HL-60 (cell line): ENCODE data around the gene SAMHD1.

Experiments
- DNase-seq, 2 experiments: peaks; one replicate each; pipeline ENCODE4 v3.0.0-alpha.2; 2010 to 2020; ENCODE audit warnings: low read depth in 1 of 2, low spot score in 1 of 2
- H3K27ac ChIP-seq: fragments of 250-450 bp; sonication (Bioruptor Pico); replicated peaks from 2 replicates; pipeline ENCODE4 v1.5.1; 2020; ENCODE audit warnings: mild to moderate bottlenecking, moderate library complexity
- H3K27me3 ChIP-seq: fragments of 250-450 bp; sonication (Bioruptor Pico); 2 replicates; pipeline ENCODE4 v1.5.1; 2021; ENCODE audit warnings: mild to moderate bottlenecking, moderate library complexity; ENCODE audit not compliant: insufficient read depth, poor library complexity, severe bottlenecking
- H3K4me3 ChIP-seq: replicated peaks from 2 replicates; pipeline ENCODE4 v1.5.1; 2011; ENCODE audit warnings: mild to moderate bottlenecking, control low read depth, low read length; ENCODE audit not compliant: insufficient read depth
- GABPA ChIP-seq: IDR thresholded peaks from 2 replicates; pipeline ENCODE4 v1.6.1; 2012; ENCODE audit warnings: low read depth
- POLR2AphosphoS5 ChIP-seq: IDR thresholded peaks from 2 replicates; pipeline ENCODE4 v1.6.1; 2012; ENCODE audit warnings: low read depth
- SPI1 ChIP-seq: IDR thresholded peaks from 2 replicates; pipeline ENCODE4 v1.6.1; 2012; ENCODE audit warnings: low read depth, mild to moderate bottlenecking, borderline replicate concordance
- TF ChIP-seq, protein P1 (sequence below): IDR thresholded peaks from one replicate; pipeline ENCODE4 v1.5.1; 2011; ENCODE audit warnings: low read length, control low read depth, inconsistent platforms; ENCODE audit not compliant: insufficient read depth
- TF ChIP-seq, protein P2 (sequence below): IDR thresholded peaks from 2 replicates; pipeline ENCODE4 v1.6.1; 2012; ENCODE audit warnings: low read depth; ENCODE audit not compliant: insufficient replicate concordance

The SAMHD1 gene

DNA sequence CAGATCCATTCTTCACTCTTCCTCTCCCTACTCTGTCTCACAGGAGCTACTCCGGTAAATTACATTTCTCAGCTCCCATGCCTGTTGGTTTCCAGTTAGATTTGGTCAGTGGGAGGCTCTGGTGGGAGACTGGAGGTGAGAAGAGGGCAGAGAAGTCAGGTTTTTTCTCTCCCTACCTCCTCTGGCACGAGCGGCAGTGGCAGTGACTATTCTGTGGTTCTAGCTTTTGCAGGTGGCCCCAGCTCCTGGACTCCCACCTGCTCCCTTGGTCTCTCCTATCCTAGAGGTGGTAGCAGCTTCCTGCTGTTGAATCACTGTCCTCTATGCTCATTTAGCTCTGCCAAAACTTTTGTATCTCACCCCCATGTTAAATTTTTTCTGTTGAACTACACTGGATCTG lies 57.7 kb downstream of the SAMHD1 start:
- Histone ChIP-seq H3K27ac (no peak overlapping the region), H3K27me3 (no peaks in the 10 kb centered on the region), H3K4me3 (no peak overlapping the region)
- no peak for DNase-seq
- TF ChIP-seq POLR2AphosphoS5 (no peak), SPI1 (no peak), GABPA (no peak)
- TF ChIP-seq, protein P1, sequence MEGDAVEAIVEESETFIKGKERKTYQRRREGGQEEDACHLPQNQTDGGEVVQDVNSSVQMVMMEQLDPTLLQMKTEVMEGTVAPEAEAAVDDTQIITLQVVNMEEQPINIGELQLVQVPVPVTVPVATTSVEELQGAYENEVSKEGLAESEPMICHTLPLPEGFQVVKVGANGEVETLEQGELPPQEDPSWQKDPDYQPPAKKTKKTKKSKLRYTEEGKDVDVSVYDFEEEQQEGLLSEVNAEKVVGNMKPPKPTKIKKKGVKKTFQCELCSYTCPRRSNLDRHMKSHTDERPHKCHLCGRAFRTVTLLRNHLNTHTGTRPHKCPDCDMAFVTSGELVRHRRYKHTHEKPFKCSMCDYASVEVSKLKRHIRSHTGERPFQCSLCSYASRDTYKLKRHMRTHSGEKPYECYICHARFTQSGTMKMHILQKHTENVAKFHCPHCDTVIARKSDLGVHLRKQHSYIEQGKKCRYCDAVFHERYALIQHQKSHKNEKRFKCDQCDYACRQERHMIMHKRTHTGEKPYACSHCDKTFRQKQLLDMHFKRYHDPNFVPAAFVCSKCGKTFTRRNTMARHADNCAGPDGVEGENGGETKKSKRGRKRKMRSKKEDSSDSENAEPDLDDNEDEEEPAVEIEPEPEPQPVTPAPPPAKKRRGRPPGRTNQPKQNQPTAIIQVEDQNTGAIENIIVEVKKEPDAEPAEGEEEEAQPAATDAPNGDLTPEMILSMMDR, result no peak
- TF ChIP-seq, protein P2, sequence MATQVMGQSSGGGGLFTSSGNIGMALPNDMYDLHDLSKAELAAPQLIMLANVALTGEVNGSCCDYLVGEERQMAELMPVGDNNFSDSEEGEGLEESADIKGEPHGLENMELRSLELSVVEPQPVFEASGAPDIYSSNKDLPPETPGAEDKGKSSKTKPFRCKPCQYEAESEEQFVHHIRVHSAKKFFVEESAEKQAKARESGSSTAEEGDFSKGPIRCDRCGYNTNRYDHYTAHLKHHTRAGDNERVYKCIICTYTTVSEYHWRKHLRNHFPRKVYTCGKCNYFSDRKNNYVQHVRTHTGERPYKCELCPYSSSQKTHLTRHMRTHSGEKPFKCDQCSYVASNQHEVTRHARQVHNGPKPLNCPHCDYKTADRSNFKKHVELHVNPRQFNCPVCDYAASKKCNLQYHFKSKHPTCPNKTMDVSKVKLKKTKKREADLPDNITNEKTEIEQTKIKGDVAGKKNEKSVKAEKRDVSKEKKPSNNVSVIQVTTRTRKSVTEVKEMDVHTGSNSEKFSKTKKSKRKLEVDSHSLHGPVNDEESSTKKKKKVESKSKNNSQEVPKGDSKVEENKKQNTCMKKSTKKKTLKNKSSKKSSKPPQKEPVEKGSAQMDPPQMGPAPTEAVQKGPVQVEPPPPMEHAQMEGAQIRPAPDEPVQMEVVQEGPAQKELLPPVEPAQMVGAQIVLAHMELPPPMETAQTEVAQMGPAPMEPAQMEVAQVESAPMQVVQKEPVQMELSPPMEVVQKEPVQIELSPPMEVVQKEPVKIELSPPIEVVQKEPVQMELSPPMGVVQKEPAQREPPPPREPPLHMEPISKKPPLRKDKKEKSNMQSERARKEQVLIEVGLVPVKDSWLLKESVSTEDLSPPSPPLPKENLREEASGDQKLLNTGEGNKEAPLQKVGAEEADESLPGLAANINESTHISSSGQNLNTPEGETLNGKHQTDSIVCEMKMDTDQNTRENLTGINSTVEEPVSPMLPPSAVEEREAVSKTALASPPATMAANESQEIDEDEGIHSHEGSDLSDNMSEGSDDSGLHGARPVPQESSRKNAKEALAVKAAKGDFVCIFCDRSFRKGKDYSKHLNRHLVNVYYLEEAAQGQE, result no peak

DNA sequence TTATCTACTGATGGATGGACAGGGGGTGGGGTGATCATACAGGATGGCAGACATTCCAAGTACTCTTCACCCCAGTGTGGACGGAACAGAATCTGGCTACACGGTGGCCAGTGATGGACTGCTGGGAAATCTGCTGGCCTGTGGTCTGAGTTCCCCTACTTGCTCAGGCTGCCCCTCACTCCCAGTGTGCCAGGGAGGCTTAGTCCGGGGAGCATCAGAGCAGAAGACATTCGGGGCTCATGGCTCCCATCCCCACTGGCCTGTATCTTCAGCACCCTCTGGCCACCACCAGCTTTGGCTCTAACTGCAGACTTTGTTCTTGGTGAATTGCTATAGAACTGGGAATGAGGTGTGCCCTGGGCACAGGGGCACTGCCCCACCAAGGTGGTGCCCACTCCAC lies 60.3 kb downstream of the SAMHD1 start:
- H3K27me3 ChIP-seq, result no peaks in the 10 kb centered on the region
- TF ChIP-seq, protein P1, result no peak
- no peak for TF ChIP-seq POLR2AphosphoS5
- TF ChIP-seq, protein P2, result no peak
- no peak for TF ChIP-seq SPI1
- TF ChIP-seq GABPA, result no peak
- H3K4me3 ChIP-seq, result no peak overlapping the region
- no peak overlapping the region for H3K27ac ChIP-seq
- DNase-seq, result no peak

DNA sequence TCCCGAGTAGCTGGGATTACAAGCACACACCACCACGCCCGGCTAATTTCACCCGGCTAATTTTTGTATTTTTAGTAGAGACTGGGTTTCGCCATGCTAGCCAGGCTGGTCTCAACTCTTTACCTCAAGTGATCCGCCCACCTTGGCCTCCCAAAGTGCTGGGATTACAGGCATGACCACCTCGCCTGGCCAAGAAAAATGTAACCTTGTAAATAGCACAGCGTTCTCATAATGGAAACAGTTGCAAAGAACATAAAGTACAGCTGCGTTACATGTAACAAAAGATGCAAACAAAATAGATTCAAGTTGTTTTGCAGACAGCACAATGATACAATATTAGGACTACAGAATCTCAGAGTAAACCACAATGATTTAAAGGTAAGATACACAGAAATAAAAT lies 60.9 kb downstream of the SAMHD1 start:
- DNase-seq, result no peak
- TF ChIP-seq GABPA (no peak), POLR2AphosphoS5 (no peak)
- TF ChIP-seq, protein P2, result no peak
- no peak overlapping the region for H3K27ac ChIP-seq
- no peak overlapping the region for H3K4me3 ChIP-seq
- H3K27me3 ChIP-seq, result no peaks in the 10 kb centered on the region

DNA sequence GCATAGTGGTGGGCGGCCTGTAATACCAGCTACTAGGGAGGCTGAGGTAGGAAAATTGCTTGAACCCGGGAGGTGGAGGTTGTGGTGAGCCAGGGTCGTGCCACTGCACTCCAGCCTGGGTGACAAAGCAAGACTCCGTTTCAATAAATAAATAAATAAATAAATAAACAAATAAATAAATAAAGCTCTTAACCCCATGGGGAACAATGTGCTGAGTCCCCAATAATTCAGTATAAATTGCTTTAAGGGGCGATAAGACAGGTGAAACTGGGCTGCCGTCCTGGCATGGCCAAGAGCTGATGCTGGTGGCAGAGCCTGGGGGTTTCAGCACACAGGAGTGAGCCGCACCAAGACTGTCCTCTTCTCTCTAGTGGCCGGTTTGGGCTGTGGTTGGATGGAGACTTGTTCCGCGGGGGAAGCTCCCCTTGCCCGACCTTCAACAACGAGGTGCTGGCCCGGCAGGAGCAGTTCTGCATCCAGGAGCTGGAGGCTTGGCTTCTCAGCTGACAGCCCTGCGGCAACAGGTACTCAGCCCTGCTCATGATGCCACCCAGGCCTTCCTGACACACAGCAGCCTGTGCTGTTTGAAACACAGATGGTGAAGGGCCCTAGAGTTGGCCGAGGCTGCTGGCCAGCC lies 62.5 kb downstream of the SAMHD1 start:
- no peak for DNase-seq

More for the DNA sequence above, 62.5 kb downstream of the SAMHD1 start:
- Histone ChIP-seq H3K4me3 (no peak overlapping the region), H3K27me3 (no peaks in the 10 kb centered on the region), H3K27ac (no peak overlapping the region)
- TF ChIP-seq SPI1, result no peak
- TF ChIP-seq, protein P2, result no peak
- TF ChIP-seq POLR2AphosphoS5, result no peak
- TF ChIP-seq, protein P1, result no peak
- TF ChIP-seq GABPA, result no peak
